ENCODE results near the gene KIF18A.
"Not testable (repeated sequence)": the region's sequence is repeated elsewhere in the genome, so short reads cannot be mapped to it uniquely, and the experiment has no call there.

KIF18A gene

DNA sequence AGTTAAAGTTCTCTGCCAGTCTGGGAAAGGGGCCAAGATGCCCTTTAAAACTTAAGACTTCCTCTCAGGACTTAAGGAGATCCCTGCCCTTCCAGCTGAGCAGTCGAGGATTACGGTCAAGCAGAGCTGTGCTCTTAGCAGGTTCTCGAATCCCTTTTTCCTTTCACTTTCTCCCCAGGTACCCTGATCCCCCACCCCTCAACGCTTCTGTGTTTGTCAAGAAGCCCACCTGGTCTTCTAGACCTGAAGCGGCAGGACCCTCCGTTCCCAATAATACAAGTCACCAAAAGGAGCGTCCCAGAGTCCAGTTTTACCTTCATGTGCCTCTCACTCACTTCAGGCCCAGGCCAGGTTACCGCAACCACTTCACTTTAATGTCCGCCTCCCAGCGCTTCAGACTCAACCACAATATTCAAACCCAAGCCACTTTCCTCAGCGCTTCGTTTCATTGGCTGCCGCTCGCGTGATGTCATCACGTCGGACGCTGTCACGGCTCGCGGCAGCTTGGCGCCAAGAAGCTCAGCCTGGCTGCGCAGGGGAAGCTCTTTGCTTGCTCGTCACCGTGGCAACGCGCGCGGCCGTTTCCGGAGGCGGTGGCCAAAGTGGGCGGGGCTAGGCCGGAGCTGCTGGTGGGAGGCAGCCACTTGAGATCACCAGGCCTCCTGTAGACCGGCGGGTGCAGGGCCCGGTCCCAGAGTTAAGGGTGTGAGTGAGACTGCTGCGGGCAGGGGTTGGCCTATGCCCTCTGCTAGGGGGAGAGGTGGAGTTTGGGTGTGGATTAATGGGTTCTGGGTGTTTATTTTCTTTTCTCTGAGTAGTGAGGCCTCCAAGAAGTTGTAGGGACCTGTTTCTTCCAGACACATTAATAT lies at the start of gene KIF18A, which contains the start of gene METTL15:
KIF18A (minus strand) TSS at position 407 of the 869 bp plus-strand sequence. CDS start 10,209 bp downstream, outside the sequence.
METTL15 (plus strand) TSS at position 639 of the 869 bp plus-strand sequence. CDS start 4,947 bp downstream, outside the sequence.
- peak; percentile 91 for DNase-seq

DNA sequence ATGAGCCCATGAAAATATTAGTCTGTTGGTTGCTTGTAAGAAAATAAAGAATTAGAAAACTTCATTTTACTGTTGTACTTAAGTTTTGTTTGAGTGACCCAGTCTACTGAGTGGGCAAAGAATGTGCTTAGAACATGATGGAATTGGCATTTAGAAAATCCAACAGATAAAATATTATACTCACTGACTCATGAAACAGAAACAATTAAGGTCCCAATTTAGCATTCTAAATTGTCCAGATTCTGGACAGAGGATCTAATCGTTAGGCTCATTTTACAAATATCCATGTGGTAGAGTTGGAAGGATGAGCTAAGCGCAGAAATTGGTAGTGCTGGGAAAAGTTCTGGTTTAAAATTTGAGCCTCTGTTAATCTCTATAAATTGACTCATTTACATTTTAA lies 45.6 kb upstream of the KIF18A start:
- no peak for DNase-seq

DNA sequence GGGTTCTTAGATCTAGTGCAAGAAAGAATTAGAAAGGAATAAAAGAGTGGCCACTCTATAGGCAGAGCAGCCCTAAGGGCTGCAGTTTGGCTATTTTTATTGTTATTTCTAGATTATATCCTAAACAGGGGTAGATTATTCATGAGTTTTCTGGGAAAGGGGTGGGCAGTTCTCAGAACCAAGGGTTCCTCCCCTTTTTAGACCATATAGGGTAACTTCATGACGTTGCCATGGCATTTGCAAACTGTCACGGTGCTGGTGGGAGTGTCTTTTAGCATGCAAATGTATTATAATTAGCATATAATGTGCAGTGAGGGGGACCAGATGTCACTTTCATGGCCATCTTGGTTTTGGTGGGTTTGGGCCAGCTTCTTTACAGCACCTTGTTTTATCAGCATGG lies 44.8 kb upstream of the KIF18A start:
- DNase-seq = no peak

DNA sequence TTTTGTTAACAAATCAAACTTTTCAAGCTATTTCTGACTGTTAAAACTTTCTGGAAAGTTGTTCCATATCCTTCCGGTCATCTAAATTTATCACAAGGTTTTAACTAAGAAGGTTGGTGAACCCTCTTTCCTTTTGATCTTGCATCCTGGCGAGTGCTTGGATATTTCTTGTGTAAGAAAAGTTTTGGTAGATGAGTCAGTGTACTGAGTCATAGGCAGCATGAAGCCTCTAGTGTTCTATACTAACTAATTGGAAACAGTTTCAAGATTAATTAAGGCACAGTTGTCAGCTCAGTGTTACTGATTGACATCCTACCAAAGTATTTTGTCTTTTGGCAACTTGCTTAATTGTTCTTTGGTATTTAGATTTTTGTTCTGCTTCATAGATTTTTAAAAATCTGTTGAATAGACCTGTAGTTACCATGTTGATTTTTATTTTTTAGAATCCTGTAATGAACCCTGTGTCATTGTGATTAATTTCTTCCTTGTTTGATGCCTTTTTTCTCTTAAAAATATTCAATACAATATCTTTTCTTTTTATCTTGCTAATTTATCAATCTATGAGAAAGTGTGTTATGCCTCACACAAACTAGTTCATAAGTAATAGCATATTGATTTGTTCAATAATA lies 38.3 kb upstream of the KIF18A start:
- DNase-seq = no peak

DNA sequence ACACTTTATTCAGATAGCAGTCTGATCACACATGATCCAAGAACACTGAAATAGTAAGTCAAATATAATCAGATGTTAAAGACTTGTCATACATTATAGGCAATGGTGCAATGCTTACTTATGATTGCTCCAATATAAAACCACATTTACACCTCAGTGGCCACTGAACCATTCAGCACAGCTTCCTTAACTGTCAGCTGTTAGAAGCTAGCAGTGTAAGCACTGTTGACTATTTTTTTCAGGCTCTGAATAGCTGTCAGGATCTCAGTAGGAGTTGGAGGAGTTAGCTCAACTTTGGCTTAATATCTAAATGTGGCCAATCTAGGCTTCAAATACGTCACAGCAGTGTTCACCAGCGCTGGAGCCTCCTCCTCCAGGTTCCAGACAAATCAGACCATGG lies 36.9 kb upstream of the KIF18A start:
- no peak for DNase-seq

DNA sequence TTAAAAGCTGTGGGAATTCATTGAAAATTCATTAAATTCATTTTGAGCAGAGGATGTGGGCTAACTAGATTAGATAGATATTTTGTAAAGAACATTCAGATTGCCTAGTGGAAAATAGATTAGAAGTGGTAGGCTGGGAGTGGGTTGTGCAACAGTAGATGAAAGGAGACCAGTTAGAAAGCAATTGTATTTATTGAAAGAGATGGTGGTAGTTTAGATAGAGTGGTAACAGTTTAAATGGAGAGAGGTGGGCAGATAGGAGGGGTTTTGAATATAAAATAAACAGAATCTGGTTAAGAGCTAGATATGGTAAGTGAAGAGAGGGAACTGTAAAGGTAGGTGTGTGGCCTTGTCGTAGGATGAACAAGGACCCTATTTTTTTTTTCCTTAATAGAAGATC lies 34.8 kb upstream of the KIF18A start:
- DNase-seq = no peak

DNA sequence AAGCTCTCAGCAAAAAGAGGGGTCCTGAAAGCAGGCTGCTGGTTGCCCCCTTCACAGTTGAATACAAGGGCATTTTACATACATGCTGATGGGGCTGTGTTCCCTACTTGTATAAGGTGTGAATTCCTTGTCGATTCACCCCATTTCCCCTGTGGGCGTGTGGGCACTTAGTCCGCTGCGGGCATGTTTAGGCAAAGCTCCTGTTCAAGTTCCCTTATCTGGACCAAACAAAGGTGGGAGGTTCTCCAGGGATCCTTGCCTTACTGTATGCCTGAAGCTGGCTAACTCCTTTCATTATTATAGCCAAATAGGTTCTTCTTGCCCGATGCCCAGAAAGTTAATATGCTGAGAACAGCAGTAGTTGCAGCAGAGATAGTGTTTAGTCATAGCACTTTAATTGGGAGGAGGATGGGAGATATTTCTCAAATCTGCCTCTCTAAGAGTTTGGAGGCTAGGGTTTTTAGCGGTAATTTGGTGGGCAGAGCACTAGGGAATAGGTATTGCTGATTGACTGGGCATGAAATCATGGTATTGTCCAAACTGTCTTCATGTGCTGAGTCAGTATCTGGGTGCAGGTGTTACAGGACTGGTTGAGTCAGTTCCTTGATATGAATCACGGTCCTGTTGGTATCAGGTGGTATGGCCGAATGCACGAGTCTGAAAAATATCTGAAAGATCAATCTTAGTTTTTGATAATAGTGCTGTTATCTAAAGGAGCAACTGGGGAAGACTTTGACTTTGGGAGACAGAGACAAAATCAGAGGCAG lies 32.9 kb upstream of the KIF18A start:
- no peak for DNase-seq

DNA sequence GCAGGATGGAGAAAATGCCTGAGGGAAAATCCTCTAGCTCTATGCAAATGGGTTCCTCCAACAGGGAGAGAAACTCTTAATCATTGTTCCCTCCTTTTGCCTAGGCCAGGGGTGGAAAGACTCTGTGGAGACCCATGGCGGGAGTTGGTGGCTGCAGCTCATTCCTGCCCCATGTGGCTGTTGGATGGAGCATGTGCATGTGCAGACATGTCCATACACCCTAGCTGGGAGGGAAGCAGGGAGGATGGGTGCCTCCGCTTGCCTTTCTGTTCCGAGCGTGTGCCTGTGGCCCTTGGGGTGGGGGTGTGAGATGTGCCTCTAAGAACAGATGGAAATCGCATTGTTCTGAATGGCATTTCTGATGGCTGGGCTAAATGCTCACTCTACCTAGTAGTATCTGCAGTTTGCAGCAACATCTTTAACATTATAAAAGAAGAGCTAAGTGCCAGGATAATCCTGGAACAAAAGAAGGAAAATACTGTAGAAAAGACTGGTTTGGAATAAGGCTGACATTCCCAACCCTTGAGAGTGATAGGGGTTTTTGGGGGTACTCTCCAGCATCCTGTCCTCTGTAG lies 32.0 kb upstream of the KIF18A start:
- DNase-seq = no peak

DNA sequence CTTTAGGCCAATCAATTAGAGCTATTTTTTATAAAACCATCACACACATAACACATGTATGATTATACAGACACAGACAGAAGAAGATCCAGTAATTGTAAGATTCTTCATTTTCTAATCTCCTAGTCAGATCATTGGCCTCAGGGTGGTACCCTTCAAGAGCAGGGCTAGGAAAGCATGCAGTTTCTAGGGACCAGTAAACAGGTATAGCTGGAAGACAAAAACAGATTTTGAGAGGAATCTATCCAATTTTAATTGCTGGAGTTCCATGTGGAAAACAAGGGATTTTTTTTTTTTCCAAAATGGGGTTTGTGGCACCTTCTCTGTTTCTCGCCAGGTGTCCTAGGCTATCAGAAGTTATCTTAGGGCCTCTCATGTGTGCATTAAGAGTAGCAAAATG lies 29.9 kb upstream of the KIF18A start:
- DNase-seq = no peak

DNA sequence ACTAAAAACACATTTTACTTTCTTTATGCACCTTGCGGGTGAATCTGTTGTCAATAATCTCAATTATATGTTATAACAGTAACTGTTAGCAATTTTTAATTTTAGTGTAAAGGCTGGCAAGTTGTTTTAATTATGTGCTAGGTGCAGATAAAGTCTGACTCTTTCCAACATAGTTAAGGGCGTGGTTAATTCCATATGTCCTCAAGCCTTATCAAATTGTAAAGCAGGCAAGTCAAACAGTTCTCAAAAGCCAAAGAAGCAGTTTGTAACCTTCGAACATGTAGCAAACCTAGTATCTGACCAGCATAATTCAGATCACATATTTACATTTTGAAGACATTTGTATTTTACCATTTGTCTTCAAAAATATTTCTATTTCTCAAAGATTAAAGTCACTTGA lies 29.4 kb upstream of the KIF18A start:
- no peak for DNase-seq

DNA sequence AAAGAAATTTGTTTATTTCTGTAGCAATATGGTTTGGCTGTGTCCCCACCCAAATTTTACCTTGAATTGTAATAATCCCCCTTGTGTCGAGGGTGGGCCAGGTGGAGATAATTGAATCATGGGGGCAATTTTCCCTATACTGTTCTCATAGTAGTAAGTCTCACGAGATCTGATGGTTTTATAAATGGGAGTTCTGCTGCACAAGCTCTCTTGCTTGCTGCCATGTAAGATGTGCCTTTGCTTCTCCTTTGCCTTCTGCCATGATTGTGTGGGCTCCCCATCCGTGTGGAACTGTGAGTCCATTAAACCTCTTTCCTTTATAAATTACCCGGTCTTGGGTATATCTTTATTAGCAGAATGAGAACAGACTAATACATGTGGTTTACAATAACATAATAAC lies 28.2 kb upstream of the KIF18A start:
- DNase-seq = not testable (repeated sequence)

DNA sequence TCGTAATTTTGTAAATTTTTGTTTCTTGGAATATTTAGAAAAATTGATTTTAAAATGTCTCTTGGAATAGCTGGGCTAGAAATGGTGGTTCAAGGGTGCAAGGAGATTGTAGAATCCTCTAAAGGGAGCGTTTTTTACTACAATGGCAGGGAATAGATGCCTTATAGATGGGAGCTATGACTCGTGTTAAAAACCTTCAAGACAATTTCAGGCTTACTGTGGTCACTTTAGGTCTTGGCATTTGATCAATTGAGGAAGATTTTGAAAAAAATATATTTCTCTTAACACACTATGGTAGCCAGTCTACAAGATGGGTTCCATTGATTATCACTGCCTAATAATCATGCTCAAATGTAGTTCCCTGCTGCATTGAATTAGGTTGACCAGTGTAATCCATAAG lies 25.2 kb upstream of the KIF18A start:
- no peak for DNase-seq

DNA sequence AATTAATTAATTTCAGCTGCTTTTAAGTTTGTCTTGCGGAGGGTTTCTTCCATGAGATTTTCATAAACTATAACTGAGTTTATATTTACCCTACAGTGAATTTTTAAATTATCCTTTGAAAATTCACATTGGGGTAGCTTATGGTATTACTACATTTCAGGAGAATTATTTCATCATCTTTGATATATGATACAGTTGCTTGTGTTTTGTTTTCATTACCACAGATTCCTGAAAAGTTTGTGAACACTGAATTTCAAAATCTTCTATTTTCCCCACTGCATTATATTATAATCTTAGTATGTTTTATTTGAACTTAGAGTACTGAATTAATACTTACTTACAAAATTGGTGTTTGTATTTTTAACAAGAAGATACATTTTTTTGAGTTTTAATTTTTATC lies 24.6 kb upstream of the KIF18A start:
- no peak for DNase-seq

DNA sequence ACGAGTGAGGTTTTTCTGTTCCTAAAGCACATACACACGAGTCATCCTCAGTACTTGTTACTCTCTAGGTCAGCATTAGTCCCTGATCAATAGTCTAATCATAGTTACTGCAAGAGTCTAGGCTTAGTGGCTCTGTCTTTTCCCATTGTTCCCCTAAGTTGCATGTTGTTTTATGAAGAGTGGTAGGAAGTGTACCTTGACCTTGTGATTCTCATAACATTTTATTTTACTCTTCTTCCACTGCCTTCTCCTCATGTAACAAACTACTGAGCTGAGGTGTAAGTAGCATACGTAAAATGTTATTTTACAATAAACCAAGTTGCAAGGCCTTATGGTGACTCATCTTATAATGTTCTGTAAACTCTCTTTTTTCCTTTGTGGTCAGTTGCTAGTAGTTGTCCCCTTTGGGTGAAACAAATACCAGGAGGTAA lies 15.2 kb upstream of the KIF18A start:
- DNase-seq = no peak

DNA sequence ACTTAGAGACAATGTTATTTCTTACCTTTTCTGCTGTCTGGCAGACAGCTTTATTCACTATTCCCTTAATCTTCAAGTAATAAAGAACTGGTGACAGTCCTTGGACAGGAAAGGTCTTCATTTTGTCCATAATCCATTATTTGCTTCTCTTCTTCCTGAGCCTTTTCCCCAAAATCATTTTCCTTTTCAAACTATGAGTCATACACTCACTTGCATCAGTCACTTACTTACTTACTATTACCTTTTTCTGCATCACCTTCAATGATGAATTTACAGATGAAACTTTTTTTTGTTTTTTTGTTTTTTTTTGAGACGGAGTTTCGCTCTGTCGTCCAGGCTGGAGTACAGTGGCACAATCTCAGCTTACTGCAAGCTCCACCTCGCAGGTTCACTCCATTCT lies 9.8 kb upstream of the KIF18A start:
- no peak for DNase-seq

DNA sequence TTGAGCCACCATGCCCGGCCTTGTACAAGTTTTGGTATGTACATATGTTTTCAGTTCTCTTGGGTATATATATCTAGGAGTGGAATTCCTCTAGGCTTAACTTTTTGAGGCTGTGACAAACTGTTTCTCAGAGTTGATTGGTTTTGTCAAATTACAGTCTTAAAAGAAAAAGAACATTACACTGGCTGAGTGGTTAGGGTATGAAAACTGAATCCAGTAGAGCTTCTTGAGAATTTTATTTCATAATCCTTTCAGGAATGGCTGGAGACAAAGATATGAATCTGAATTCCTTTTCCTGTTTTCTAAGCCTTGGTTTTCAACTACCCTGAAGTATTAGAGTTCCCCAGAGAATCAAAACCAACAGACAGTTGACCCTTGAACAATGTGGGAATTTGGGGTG lies 6.8 kb upstream of the KIF18A start:
- DNase-seq = no peak

DNA sequence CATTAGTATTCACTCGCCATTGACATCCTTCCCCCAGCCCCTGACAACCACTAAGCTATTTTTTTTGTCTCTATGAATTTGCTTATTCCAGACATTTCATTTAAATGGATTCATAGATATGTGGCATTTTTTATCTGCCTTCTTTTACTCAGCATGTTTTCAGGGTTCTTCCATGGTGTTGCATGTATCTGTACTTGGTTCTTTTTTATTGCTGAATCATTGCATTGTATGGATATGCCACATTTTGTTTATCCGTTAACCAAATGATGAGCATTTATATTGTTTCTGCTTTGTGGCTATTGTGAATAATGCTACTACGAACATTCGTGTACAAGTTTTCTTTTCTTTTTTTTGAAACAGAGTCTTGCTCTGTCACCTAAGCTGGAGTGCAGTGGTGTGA lies 6.2 kb upstream of the KIF18A start:
- no peak for DNase-seq

DNA sequence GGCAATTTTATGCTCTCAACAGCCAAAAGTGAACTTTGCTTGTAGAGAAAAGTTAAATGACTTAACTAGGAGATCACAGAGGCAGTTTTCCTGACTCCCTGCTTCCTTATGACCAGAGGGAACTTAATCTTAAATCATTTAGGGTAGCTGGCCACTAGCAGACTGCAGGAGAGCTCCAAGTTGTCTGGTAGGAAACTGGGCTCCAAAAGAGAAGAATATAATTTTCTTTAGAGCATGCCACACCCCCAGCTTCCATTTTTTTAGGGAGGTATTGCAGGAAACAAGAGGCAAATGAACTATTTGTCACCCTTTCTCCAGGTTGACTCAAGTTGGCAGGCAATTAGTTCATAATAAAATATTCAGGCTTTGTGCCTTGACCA lies 2.9 kb upstream of the KIF18A start:
- no peak for DNase-seq

DNA sequence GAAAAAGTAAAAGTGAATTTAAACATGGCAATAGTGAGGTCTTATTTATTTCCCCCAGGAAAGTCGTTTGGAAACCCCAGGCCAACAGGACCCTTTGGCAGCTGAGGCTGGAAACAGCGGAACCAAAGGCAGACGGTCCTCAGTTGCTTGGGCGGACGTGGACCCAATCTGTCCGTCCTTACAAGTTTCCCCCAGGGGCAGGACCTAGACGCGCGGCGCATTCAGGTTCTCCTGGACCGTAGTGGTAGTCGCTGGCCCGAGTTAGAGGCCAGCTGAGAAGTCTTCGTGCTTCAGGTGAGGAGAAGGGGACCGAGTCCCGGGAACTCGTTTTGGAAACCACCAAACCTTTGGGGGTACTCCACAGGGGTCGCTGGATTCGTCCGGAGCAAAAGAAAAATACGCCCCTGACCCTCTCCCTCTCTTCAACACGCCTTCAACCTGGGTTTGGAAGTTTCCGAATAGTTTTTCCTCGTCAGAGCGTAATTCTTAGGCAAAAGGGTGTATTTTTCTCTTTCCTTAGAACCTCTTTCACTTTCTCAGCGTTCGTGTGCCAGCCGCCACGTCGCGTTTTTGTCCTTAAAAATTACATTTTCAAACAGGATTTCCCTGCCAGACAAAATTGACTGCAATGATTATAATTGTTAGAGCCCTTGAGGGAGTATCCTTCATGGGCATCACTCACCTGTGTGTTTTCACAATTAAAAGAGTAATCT lies 2.3 kb upstream of the KIF18A start:
- DNase-seq = no peak

DNA sequence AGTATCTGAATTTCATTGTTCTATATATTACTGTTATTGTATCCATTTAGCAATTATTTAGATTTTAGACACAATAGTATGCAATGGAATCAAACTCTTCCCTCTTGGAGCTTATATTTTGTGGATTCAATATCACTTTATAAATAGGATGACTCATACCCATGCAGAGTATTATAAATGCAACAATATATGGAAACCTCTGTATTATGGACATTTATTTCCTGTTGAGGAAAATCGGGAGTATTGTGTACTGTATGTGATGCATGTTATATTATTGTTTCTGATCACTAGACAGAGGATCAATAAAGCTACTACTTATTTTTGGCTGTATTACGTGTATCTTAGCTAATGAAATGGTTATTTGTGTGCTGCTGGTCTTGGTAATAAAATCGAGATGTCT lies 1.0 kb upstream of the KIF18A start:
- DNase-seq = no peak

DNA sequence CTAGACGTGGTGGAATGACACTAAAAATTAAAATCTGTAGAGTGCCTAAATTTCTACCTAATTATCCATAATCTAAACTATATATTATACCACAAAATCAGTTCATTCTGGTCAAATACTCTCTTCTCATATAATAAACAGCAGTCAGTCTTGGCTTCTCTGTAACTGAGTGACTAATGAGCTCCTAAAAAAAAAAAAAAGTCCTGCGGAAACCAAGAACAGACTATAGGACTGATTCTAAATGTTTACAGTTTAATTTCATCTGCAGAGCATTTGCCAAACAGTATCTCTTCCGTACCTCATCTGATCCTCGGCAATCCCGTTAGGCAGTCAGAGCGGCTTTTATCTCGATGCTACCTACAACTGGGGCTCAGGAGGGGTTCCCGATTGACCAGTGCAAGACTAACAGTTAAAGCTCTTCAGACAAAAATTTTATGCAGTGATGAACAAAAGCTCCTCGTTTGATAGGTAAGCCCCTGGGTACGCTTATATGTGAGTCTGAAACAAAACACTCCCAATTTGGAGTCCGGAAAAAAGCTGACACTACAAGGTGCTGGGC lies 686 bp downstream of the KIF18A start:
- DNase-seq = no peak

DNA sequence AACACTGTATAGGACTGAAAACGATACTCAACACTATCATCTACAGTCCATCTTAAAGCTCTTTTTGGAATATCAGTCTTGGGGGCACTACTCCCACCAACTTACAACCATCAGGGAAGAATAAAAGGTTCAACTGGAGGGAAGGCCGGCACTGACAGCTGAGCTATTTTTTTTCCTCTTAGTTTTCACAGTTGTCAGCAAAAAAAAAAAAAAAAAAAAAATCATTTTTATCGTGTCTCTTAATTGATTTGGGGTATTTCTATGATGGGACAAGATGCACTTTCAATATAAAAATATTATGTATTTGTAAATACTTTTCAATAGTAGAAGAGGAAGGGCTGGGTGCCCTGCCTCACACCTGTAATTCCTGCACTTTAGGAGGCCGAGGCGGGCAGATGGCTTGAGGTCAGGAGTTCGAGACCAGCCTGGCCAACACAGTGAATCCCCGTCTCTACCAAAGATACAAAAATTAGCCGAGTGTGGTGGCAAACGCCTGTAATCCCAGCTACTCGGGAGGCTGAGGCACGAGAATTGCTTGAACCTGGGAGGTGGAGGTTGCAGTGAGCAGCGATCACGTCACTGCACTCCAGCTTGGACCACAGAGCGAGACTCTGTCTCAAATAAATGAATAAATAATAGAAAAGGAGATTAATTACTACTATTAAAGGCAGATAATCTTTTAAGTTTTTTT lies 1.5 kb downstream of the KIF18A start:
- DNase-seq = no peak

Measured in NCI-H1436 treated with DMSO at 0.1 percent for 48 hours (cell line).